Fibroblast of skin of abdomen (primary cell): ENCODE results near the gene SDR42E1.

Source experiments
- DNase-seq: peaks from one replicate; pipeline ENCODE4 v3.0.0-alpha.2; 2013

SDR42E1 gene

DNA sequence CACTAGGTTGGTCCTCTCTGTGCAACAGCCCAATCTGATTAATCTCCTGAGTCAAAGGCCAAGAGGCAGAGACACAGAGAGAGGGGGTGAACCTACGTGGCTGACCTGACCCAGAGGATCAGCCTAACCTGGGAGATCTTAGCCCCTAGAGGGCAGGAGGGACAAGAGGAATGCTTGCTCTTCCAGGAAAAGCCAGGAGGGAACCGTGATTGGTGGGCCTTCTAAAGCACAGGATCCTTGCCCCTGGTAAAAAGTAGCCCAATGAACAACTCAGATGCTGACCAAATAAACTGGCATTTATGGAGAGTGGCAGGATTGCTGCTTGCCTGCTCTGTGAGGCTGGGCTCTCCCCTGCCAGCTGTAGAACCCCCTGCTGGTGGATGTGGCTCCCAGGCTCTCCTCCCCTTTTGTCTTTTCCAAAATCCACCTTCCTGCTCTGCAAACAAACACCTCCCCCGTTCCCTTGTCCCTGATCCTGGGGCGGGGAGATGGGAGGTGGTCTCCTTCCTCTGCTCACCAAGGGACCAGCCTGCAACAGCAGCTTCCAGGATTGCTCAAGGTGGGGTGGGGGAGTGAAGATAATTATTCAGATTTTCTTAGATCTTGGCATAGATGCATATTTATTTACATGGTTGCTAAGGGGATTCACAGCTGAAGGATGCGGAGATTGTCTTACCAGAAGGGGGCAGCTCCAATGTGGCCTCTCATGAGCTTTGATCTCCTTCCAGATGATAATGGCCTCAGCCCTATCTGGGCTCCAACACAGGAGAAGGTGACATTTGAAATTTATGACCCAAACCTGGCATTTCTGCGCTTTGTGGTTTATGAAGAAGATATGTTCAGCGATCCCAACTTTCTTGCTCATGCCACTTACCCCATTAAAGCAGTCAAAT lies 71.9 kb downstream of the SDR42E1 start:
- DNase-seq, result no peak
